22Rv1 (cell line): ENCODE measurements around the gene ATAD5.

Experiments used
- ZFX ChIP-seq: fragments of 450-650 bp; IDR thresholded peaks from 2 replicates; pipeline ENCODE4 v1.6.1; 2017; ENCODE audit warnings: antibody characterized with exemption, borderline replicate concordance
- TF ChIP-seq, protein P1 (sequence below): fragments of 450-650 bp; IDR thresholded peaks from 2 replicates; pipeline ENCODE4 v1.5.1; 2017; ENCODE audit warnings: mild to moderate bottlenecking

DNA sequence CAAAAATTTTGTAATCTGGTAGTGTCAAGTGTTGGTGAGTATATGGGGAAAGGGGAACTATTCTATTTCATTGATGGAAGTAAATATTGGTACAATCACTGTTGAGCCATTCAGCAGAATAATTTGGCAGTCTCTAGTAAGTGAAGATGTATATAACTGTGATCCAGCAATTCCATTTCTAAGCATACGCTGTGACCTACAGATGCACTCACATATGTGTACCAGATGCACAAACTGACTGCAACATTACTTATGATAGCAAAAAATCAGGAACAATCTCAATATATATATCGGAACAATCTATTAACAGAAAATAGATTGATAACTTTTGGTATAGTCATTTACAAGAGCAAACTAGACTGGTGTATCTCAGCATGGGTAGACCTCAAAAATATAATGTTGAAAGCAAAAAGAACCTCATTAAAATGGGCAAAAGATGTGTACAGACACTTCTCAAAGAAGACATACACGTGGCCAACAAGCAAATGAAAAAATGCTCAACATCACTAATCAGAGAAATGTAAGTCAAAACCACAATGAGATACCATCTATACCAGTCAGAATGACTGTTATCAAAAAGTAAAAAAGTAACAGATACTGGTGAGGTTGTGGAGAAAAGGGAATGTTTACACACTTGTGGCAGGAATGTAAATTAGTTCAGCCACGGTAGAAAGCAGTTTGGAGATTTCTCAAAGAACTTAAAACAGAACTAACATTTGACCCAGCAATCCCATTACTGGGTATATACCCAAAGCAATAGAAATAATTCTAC, 110.7 kb downstream of the ATAD5 start:
- TF ChIP-seq, protein P1, sequence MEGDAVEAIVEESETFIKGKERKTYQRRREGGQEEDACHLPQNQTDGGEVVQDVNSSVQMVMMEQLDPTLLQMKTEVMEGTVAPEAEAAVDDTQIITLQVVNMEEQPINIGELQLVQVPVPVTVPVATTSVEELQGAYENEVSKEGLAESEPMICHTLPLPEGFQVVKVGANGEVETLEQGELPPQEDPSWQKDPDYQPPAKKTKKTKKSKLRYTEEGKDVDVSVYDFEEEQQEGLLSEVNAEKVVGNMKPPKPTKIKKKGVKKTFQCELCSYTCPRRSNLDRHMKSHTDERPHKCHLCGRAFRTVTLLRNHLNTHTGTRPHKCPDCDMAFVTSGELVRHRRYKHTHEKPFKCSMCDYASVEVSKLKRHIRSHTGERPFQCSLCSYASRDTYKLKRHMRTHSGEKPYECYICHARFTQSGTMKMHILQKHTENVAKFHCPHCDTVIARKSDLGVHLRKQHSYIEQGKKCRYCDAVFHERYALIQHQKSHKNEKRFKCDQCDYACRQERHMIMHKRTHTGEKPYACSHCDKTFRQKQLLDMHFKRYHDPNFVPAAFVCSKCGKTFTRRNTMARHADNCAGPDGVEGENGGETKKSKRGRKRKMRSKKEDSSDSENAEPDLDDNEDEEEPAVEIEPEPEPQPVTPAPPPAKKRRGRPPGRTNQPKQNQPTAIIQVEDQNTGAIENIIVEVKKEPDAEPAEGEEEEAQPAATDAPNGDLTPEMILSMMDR: no peak
- no peak for TF ChIP-seq ZFX
